SH-SY5Y (cell line): Measurements from ENCODE around the gene PDYN.

ENCODE experiments used
- GATA2 ChIP-seq: IDR thresholded peaks from 2 replicates; pipeline ENCODE4 v1.6.1; 2011; ENCODE audit warnings: mild to moderate bottlenecking, low read depth, low read length
- GATA3 ChIP-seq: IDR thresholded peaks from 2 replicates; pipeline ENCODE4 v1.6.1; 2011; ENCODE audit warnings: low read depth, mild to moderate bottlenecking, low read length, moderate library complexity

DNA sequence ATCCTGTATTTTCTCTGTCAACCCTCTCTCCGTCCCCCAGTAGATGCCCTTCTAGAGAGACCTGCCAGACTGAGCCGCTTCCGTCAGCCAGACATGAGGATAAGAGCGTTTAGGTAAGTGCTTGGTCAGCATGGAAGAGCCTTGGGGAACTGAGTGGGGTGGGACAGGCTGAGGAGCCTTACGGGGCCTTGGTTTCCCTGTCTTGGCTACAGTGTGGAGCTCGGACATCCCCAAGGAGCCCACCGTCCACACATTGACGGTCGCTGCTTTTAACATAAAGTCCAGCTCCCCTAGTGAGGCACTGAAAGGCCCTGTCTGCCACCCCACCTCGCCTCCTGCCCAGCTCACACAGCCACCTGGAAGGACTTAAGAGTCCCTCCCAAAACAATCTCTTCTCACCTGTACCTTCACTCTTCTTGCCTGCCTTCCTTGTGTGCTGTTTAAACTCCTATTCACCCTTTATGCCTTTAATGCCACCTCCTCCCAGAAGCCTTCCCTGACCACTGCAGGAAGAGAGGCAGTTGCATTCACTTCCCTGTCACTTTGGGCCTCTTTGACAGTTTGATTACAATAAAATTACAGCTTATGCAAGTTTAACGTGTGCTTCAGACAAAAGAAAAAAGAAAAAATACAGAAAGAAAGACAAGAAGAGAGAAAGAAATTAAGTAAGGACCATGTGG lies 42.3 kb downstream of the PDYN start:
- no peak for TF ChIP-seq GATA2
- no peak for TF ChIP-seq GATA3
